GM23338 (cell line): Measurements from ENCODE around the gene RPTOR. TPM values are rescaled to one million over a fixed set of nuclear protein-coding genes. Genes with fewer than 3 reads are reported as not detected.
"Not testable (repeated sequence)": the region's sequence is repeated elsewhere in the genome, so short reads cannot be mapped to it uniquely, and the experiment has no call there.

Source experiments
- ATAC-seq: fragments of 200-7000 bp; cut with Tn5 transposase; 3 replicates; pipeline ENCODE4 v1.9.1; 2020
- DNase-seq: peaks from one replicate; pipeline ENCODE4 v3.0.0-alpha.2; 2015; ENCODE audit warnings: low spot score
- H2AFZ ChIP-seq: fragments of 200-600 bp; sonication (generic); 2 replicates; pipeline ENCODE4 v1.8.0; 2016; ENCODE audit warnings: antibody characterized with exemption, mild to moderate bottlenecking, moderate library complexity
- H3F3A ChIP-seq: fragments of 200-600 bp; sonication (generic); replicated peaks from 2 replicates; pipeline ENCODE4 v1.8.0; 2017; ENCODE audit warnings: antibody characterized with exemption, mixed run types, low read depth
- H3K27ac ChIP-seq: fragments of 200-600 bp; sonication (generic); 2 replicates; pipeline ENCODE4 v1.6.1; 2016; ENCODE audit warnings: low read depth
- H3K27me3 ChIP-seq: fragments of 200-600 bp; sonication (generic); 2 replicates; pipeline ENCODE4 v1.8.0; 2016; ENCODE audit warnings: mild to moderate bottlenecking, mixed run types, moderate library complexity; ENCODE audit not compliant: insufficient read depth
- H3K36me3 ChIP-seq: fragments of 200-600 bp; sonication (generic); 2 replicates; pipeline ENCODE4 v1.8.0; 2016; ENCODE audit warnings: mild to moderate bottlenecking; ENCODE audit not compliant: insufficient read depth
- H3K4me1 ChIP-seq: fragments of 200-600 bp; sonication (generic); 2 replicates; pipeline ENCODE4 v1.8.0; 2016; ENCODE audit warnings: mild to moderate bottlenecking, moderate library complexity; ENCODE audit not compliant: insufficient read depth
- H3K4me2 ChIP-seq: fragments of 200-600 bp; sonication (generic); 2 replicates; pipeline ENCODE4 v1.7.1; 2017; ENCODE audit warnings: mixed run types
- H3K4me3 ChIP-seq: fragments of 200-600 bp; sonication (generic); 2 replicates; pipeline ENCODE4 v1.6.1; 2016; ENCODE audit warnings: mixed run types
- H3K79me2 ChIP-seq: fragments of 200-600 bp; sonication (generic); replicated peaks from 2 replicates; pipeline ENCODE4 v1.8.0; 2017; ENCODE audit warnings: mild to moderate bottlenecking; ENCODE audit not compliant: insufficient read depth
- H3K9me2 ChIP-seq: fragments of 200-600 bp; sonication (generic); 2 replicates; pipeline ENCODE4 v1.8.0; 2017; ENCODE audit not compliant: insufficient read depth
- H4K20me1 ChIP-seq: fragments of 200-600 bp; sonication (generic); replicated peaks from 2 replicates; pipeline ENCODE4 v1.8.0; 2017; ENCODE audit warnings: mild to moderate bottlenecking; ENCODE audit not compliant: insufficient read depth
- H3K27ac Mint-ChIP-seq: 2 replicates; pipeline ENCODE4 v1.8.0; 2020; ENCODE audit warnings: inconsistent platforms, mild to moderate bottlenecking, moderate library complexity, mixed read lengths
- H3K27me3 Mint-ChIP-seq: 3 replicates; pipeline ENCODE4 v1.8.0; 2022; ENCODE audit warnings: low read depth, mild to moderate bottlenecking, moderate library complexity, mixed read lengths, inconsistent platforms; ENCODE audit not compliant: insufficient read depth, poor library complexity
- H3K36me3 Mint-ChIP-seq: 3 replicates; pipeline ENCODE4 v1.8.0; 2021; ENCODE audit warnings: low read depth, mild to moderate bottlenecking, inconsistent platforms, moderate library complexity, mixed read lengths
- H3K4me1 Mint-ChIP-seq: 3 replicates; pipeline ENCODE4 v1.8.0; 2020; ENCODE audit warnings: mild to moderate bottlenecking, inconsistent platforms, mixed read lengths
- H3K4me3 Mint-ChIP-seq: 3 replicates; pipeline ENCODE4 v1.8.0; 2021; ENCODE audit warnings: moderate library complexity, mild to moderate bottlenecking, inconsistent platforms, mixed read lengths
- H3K9me3 Mint-ChIP-seq: 3 replicates; pipeline ENCODE4 v1.8.0; 2020; ENCODE audit warnings: moderate library complexity, mild to moderate bottlenecking, inconsistent platforms, mixed read lengths
- EZH2phosphoT487 ChIP-seq: fragments of 200-600 bp; sonication (generic); IDR thresholded peaks from one replicate; pipeline ENCODE4 v1.8.1; 2018; ENCODE audit warnings: antibody characterized with exemption; ENCODE audit not compliant: unreplicated experiment
- ZNF462 ChIP-seq: fragments of 250-450 bp; sonication (Bioruptor Pico); IDR thresholded peaks from 2 replicates; pipeline ENCODE4 v1.5.0; 2020; ENCODE audit warnings: mild to moderate bottlenecking, moderate library complexity
- polyA plus RNA-seq: library from polyadenylated mRNA; unstranded; fragments of >200 nt; fragmentation: Nextera tagmentation; extraction: Ambion mirVana; gene quantifications from 2 replicates; pipeline ENCODE4 v1.2.1, GENCODE V29; 2016
- total RNA-seq: library from RNA; depleted of rRNA; stranded (reverse); fragments of >200 nt; shearing (Covaris generic); gene quantifications from 2 replicates; pipeline ENCODE4 v1.2.3, GENCODE V29; 2014

RPTOR gene
- total and polyA plus RNA-seq, 2 experiments from 2014 or later = 9.5 to 38.0 TPM

GRCh38 chr17:80743181-80743771, 198.6 kb downstream of the RPTOR start (continued):
- no peak for TF ChIP-seq EZH2phosphoT487
- TF ChIP-seq ZNF462 (CRISPR knock-in tag) = no peak

GRCh38 chr17:80743973-80744372, 199.3 kb downstream of the RPTOR start:
- H3K4me2 ChIP-seq, H4K20me1 ChIP-seq, H3F3A ChIP-seq, H3K79me2 ChIP-seq, H3K27ac Mint-ChIP-seq, H3K27me3 Mint-ChIP-seq, H3K4me1 ChIP-seq, H3K36me3 ChIP-seq, H3K27ac ChIP-seq, H3K4me3 Mint-ChIP-seq, ATAC-seq, H3K4me3 ChIP-seq, H3K27me3 ChIP-seq, H2AFZ ChIP-seq, H3K9me2 ChIP-seq, DNase-seq: not testable (repeated sequence)
- Mint-ChIP-seq H3K9me3 (peaks cover 24% of the 10 kb centered on the region), H3K36me3 (peaks cover 34% of the 10 kb centered on the region), H3K4me1 (peaks cover 13% of the 10 kb centered on the region)

GRCh38 chr17:80744725-80745124, 200.1 kb downstream of the RPTOR start:
- not testable (repeated sequence) for H3K9me2 ChIP-seq, H3F3A ChIP-seq, H3K4me2 ChIP-seq, H3K27me3 ChIP-seq, H2AFZ ChIP-seq, H3K4me1 Mint-ChIP-seq, H3K79me2 ChIP-seq, H3K4me1 ChIP-seq, H3K4me3 Mint-ChIP-seq, H3K27me3 Mint-ChIP-seq, H3K27ac ChIP-seq, H3K36me3 ChIP-seq, H3K27ac Mint-ChIP-seq, ATAC-seq, DNase-seq, H4K20me1 ChIP-seq, H3K4me3 ChIP-seq
- peaks cover 23% of the 10 kb centered on the region for H3K9me3 Mint-ChIP-seq
- peaks cover 30% of the 10 kb centered on the region for H3K36me3 Mint-ChIP-seq
